Lower leg skin (tissue), 3 donors: ENCODE results near the gene PCSK5.

Experiments used
- POLR2A ChIP-seq, 2 donors: fragments of 450-650 bp; IDR thresholded peaks; one replicate each; pipeline ENCODE4 v1.6.1; 2016 to 2017; ENCODE audit warnings: antibody characterized with exemption in 2 of 2, mild to moderate bottlenecking in 1 of 2, moderate library complexity in 1 of 2
- TF ChIP-seq, protein P1 (sequence below), 3 donors: fragments of 450-650 bp; IDR thresholded peaks; one replicate each; pipeline ENCODE4 v1.5.1; 2016; ENCODE audit warnings: antibody characterized with exemption in 3 of 3, mild to moderate bottlenecking in 3 of 3, moderate library complexity in 2 of 3

DNA sequence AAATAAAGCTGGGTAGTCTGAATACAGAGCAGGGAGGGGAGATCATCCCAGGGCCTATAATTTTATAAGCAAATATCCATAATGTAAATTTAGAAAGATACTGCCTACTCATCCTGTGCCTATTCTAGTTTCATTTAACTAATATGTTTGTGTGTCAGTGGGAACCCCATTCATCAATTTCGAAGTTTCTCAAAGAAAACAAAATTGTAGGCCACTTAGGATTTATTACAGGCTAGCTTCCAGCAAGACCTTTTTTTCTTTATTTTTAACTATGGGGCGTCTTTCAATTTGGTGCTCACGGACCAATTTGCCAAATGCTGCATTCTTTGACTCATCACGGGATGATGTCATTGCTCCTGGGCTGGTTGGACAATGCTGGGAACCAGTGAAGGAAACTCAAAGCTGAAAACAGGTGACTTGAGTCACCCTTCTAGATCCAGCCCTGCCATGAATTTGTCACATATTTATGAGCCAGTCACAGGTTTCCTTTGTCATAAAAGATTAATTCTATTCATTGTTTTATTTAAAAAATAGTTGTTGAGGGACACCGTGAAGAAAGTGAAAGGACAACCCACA lies 13.4 kb downstream of the PCSK5 start:
- TF ChIP-seq, protein P1, sequence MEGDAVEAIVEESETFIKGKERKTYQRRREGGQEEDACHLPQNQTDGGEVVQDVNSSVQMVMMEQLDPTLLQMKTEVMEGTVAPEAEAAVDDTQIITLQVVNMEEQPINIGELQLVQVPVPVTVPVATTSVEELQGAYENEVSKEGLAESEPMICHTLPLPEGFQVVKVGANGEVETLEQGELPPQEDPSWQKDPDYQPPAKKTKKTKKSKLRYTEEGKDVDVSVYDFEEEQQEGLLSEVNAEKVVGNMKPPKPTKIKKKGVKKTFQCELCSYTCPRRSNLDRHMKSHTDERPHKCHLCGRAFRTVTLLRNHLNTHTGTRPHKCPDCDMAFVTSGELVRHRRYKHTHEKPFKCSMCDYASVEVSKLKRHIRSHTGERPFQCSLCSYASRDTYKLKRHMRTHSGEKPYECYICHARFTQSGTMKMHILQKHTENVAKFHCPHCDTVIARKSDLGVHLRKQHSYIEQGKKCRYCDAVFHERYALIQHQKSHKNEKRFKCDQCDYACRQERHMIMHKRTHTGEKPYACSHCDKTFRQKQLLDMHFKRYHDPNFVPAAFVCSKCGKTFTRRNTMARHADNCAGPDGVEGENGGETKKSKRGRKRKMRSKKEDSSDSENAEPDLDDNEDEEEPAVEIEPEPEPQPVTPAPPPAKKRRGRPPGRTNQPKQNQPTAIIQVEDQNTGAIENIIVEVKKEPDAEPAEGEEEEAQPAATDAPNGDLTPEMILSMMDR (IDR thresholded peaks at IDR 0.05), result no peak
- TF ChIP-seq POLR2A (IDR thresholded peaks at IDR 0.05), result no peak
